Measurements from ENCODE around the gene PARVB.

PARVB gene

GRCh38 chr22:44127356-44127755 is 103.3 kb downstream of the PARVB start:
- TF ChIP-seq, protein P1, sequence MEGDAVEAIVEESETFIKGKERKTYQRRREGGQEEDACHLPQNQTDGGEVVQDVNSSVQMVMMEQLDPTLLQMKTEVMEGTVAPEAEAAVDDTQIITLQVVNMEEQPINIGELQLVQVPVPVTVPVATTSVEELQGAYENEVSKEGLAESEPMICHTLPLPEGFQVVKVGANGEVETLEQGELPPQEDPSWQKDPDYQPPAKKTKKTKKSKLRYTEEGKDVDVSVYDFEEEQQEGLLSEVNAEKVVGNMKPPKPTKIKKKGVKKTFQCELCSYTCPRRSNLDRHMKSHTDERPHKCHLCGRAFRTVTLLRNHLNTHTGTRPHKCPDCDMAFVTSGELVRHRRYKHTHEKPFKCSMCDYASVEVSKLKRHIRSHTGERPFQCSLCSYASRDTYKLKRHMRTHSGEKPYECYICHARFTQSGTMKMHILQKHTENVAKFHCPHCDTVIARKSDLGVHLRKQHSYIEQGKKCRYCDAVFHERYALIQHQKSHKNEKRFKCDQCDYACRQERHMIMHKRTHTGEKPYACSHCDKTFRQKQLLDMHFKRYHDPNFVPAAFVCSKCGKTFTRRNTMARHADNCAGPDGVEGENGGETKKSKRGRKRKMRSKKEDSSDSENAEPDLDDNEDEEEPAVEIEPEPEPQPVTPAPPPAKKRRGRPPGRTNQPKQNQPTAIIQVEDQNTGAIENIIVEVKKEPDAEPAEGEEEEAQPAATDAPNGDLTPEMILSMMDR (IDR thresholded peaks at IDR 0.05; ENCODE audit: control insufficient read depth, insufficient read depth, low read depth, low read length, missing control alignments): no peak
- no peak for DNase-seq (ENCODE audit: low read depth)
- H3K4me3 ChIP-seq (ENCODE audit: control insufficient read depth, low read depth, low read length): no peak overlapping the region

DNA sequence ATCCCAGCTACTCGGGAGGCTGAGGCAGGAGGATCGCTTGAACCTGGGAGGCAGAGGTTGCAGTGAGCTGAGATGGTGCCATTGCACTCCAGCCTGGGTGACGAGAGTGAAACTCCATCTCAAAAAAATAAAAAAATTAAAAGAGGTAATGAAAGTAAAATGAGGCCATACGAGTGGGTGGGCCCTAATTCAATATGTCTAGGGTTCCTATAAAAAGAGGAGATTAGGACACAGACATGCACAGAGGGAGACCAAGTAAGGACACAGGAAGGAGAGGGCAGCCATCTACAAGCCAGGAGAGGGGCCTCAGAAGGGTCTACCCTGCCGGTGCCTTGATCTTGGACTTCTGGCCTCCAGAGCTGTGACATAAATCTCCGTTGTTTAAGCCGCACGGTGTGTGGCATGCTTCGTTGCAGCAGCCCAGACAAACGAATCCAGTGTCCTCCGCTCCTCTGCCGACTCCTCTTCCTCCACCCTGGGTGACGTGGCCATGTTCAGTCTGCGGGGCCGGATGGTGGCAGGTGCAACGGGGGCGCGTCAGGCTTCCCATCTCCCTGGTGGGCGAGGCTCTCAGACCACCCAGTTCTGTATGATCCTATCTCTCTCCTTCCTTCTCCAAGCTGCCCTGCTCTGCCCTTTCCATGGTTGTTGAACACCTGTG is 105.0 kb downstream of the PARVB start:
- H3K4me3 ChIP-seq (ENCODE audit: control insufficient read depth, low read depth, low read length): no peak overlapping the region
- TF ChIP-seq, protein P1 (IDR thresholded peaks at IDR 0.05; ENCODE audit: control insufficient read depth, insufficient read depth, low read depth, low read length, missing control alignments): no peak
- no peak for DNase-seq (ENCODE audit: low read depth)

DNA sequence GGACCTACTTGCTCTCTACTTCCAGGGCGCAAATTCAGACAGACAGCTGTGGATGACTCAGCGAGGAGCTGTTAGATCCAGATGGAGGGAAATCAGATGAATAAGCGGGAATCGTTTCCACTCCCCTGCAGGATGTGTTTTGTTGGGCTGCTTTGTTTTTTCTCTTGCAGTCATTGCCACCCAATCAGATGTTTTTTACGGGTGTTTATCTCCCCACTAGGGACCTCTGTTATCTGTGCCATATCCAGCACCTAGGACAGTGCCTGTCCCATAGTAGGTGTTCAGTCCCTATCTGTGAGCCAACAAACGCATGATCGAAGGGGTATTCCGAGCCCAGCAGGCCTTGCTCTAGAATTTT is 105.5 kb downstream of the PARVB start:
- DNase-seq (ENCODE audit: low read depth): no peak
- TF ChIP-seq, protein P1 (IDR thresholded peaks at IDR 0.05; ENCODE audit: control insufficient read depth, insufficient read depth, low read depth, low read length, missing control alignments): no peak
- no peak overlapping the region for H3K4me3 ChIP-seq (ENCODE audit: control insufficient read depth, low read depth, low read length)

- no peak overlapping the region for H3K4me3 ChIP-seq (ENCODE audit: control insufficient read depth, low read depth, low read length)
- no peak for DNase-seq (ENCODE audit: low read depth)
- TF ChIP-seq, protein P1 (IDR thresholded peaks at IDR 0.05; ENCODE audit: control insufficient read depth, insufficient read depth, low read depth, low read length, missing control alignments): no peak
These were observed 106.1 kb downstream of the PARVB start for GRCh38 chr22:44130076-44130711.

DNA sequence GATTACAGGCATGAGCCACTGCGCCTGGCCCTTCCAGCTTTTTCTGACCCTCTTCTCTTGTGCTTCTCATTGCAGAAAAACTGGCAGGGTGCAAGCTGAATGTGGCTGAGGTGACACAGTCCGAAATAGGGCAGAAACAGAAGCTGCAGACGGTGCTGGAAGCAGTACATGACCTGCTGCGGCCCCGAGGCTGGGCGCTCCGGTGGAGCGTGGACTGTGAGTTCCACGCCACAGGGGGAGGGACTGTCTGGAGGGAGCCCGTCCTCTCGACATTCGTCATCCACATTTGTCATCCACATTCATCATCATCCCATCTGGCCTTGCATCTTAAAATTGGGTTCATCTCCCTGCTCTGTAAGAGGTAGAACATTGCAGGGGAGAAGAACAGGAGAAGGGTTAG is 107.3 kb downstream of the PARVB start:
- H3K4me3 ChIP-seq (ENCODE audit: control insufficient read depth, low read depth, low read length): no peak overlapping the region
- no peak for DNase-seq (ENCODE audit: low read depth)
- TF ChIP-seq, protein P1 (IDR thresholded peaks at IDR 0.05; ENCODE audit: control insufficient read depth, insufficient read depth, low read depth, low read length, missing control alignments): no peak

DNA sequence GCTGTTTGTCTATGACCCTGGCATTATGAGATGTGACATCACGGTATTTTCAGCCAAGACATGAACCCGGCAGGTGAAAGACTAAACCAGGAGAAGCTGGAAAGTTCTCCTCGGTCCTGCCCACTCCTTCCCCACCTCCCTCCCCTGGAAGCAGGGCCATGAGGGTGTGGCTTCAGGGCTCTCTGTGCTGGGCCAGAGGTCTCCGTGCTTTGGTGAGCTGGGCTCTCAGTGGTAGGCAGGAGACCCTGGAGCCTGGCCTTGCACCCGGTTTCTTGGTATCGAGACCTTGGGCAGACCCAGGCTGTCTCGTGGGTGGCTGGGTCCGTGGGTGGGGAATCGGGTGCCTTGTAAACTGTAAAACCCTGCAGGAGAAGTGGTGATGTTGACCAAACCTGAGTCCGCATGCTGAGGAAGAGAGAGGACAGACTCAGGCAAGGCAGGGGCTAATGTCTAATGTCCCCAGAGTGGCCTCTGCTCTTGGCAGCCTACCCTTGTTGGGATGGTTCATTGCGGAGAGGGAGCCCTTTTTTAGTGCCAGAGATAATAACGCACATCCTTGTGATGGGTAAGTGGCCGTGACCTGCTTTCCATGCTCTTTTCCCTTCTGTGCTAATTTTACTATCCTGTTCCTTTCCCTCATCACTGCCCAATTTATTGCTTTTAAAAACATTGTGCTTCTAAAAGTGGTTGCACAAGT is 108.0 kb downstream of the PARVB start:
- H3K4me3 ChIP-seq (ENCODE audit: control insufficient read depth, low read depth, low read length): no peak overlapping the region
- no peak for DNase-seq (ENCODE audit: low read depth)
- TF ChIP-seq, protein P1 (IDR thresholded peaks at IDR 0.05; ENCODE audit: control insufficient read depth, insufficient read depth, low read depth, low read length, missing control alignments): no peak
